Uterus (tissue), 4 donors: Measurements from ENCODE around the gene HCFC2. TPM values are rescaled to one million over a fixed set of nuclear protein-coding genes. Genes with fewer than 3 reads are reported as not detected.

Source experiments
- DNase-seq, 2 donors: peaks; one replicate each; pipeline ENCODE4 v3.0.0-alpha.2; 2019 to 2020
- H3K27ac ChIP-seq, 2 donors: fragments of 200-600 bp; sonication (generic); 1 replicate in 1 of 2; 2 replicates in 1 of 2; pipeline ENCODE4 v1.5.1; 2016 to 2018
- H3K27me3 ChIP-seq, 2 donors: fragments of 200-600 bp; sonication (generic); one replicate each; pipeline ENCODE4 v1.5.1; 2018 to 2019; ENCODE audit warnings: control low read depth in 1 of 2
- H3K36me3 ChIP-seq, 2 donors: fragments of 200-600 bp; sonication (generic); one replicate each; pipeline ENCODE4 v1.5.1; 2019; ENCODE audit warnings: control low read depth in 1 of 2
- H3K4me1 ChIP-seq, 2 donors: fragments of 200-600 bp; sonication (generic); one replicate each; pipeline ENCODE4 v1.5.1; 2018 to 2019; ENCODE audit warnings: control low read depth in 1 of 2
- H3K4me3 ChIP-seq, 2 donors: fragments of 200-600 bp; sonication (generic); 1 replicate in 1 of 2; 2 replicates in 1 of 2; pipeline ENCODE4 v1.5.1; 2018 to 2019; ENCODE audit warnings: mild to moderate bottlenecking in 1 of 2
- H3K9me3 ChIP-seq, 2 donors: fragments of 200-600 bp; sonication (generic); one replicate each; pipeline ENCODE4 v1.5.1; 2019; ENCODE audit warnings: control low read depth in 1 of 2
- POLR2A ChIP-seq, 2 donors: fragments of 450-650 bp; IDR thresholded peaks; one replicate each; pipeline ENCODE4 v1.6.1; 2016; ENCODE audit warnings: antibody characterized with exemption in 2 of 2, mild to moderate bottlenecking in 1 of 2, moderate library complexity in 1 of 2
- intact Hi-C: fragments of 100-400 bp; cut with DNase I; formaldehyde crosslinking; loops from one replicate; pipeline ENCODE4 v1.15.1; 2023; ENCODE audit warnings: low total_unique reads
- total RNA-seq, 4 donors: library from RNA; depleted of rRNA in 3 of 4; stranded (reverse); fragments of >200 nt in 3 of 4; gene quantifications; one replicate each; pipeline versions ENCODE4 v1.1.0 to v1.2.4, GENCODE V29; 2014 to 2023
- TF ChIP-seq, protein P1 (sequence below), 4 experiments: fragments of 200-600 bp in 2 of 4; fragments of 450-650 bp in 2 of 4; sonication (generic) in 2 of 4; IDR thresholded peaks; one replicate each; pipeline ENCODE4 v1.5.1; 2016 to 2019; ENCODE audit warnings: antibody characterized with exemption in 4 of 4, mild to moderate bottlenecking in 2 of 4, moderate library complexity in 1 of 4
- donor health status: DM: yes; HTN: yes; CAD: no.

HCFC2 gene
- total RNA-seq, 4 donors from 2014 or later = 10.0 to 61.0 (median 29.1) TPM

DNA sequence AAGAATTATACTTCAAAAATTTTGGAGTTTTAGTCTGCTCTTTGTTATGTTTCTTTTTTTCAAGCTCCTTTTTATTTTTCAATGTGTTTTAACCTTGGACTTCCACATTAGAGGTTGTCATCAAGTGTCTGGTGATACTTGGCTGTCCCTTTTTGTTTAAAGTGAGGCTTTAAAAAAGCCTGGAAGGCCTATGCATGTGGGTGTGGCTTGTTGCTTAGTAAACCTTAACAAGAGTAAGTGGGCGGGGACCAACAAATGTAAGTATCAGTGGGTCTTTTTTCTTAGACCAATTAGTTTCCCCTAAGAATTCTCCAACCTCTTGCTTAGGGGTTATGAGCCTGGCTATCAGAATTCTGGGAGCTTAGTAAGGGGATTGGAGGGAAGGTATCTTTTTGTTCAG, 26.4 kb downstream of the HCFC2 start:
- H3K36me3 ChIP-seq = no peaks in the 10 kb centered on the region
- no peak for DNase-seq
- no peaks in the 10 kb centered on the region for H3K9me3 ChIP-seq
- H3K27ac ChIP-seq = no peak overlapping the region
- no peak overlapping the region for H3K4me3 ChIP-seq
- TF ChIP-seq, protein P1, sequence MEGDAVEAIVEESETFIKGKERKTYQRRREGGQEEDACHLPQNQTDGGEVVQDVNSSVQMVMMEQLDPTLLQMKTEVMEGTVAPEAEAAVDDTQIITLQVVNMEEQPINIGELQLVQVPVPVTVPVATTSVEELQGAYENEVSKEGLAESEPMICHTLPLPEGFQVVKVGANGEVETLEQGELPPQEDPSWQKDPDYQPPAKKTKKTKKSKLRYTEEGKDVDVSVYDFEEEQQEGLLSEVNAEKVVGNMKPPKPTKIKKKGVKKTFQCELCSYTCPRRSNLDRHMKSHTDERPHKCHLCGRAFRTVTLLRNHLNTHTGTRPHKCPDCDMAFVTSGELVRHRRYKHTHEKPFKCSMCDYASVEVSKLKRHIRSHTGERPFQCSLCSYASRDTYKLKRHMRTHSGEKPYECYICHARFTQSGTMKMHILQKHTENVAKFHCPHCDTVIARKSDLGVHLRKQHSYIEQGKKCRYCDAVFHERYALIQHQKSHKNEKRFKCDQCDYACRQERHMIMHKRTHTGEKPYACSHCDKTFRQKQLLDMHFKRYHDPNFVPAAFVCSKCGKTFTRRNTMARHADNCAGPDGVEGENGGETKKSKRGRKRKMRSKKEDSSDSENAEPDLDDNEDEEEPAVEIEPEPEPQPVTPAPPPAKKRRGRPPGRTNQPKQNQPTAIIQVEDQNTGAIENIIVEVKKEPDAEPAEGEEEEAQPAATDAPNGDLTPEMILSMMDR (IDR thresholded peaks at IDR 0.05) = no peak
- TF ChIP-seq POLR2A (IDR thresholded peaks at IDR 0.05) = no peak
- H3K4me1 ChIP-seq = no peaks in the 10 kb centered on the region
- intact Hi-C loops = no loop called here
- H3K27me3 ChIP-seq = no peaks in the 10 kb centered on the region

DNA sequence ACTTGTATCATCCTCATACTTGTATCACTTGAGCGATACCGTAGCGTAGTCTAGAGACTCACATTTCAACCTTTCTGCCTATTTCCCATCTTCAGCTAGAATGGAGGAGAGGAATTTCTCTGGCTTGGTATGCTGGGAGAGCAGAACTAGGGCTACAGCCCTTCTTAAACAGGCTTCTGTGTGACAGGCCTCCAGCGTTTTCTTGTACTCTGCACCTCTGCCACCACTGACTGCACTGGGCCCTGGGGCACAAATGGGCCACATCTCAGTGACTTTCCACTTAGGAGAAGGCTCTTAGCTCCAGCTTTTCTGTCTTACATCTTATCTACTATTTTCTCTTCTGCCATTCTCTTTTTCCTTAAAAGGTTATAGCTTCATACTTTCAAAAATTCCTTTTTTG, 26.8 kb downstream of the HCFC2 start:
- TF ChIP-seq, protein P1 (IDR thresholded peaks at IDR 0.05) = no peak
- TF ChIP-seq POLR2A (IDR thresholded peaks at IDR 0.05) = no peak
- H3K27ac ChIP-seq = no peak overlapping the region
- no peak for DNase-seq
- intact Hi-C loops = no loop called here
- H3K27me3 ChIP-seq = no peaks in the 10 kb centered on the region
- H3K4me1 ChIP-seq = no peaks in the 10 kb centered on the region
- no peaks in the 10 kb centered on the region for H3K36me3 ChIP-seq
- H3K4me3 ChIP-seq = no peak overlapping the region
- no peaks in the 10 kb centered on the region for H3K9me3 ChIP-seq

DNA sequence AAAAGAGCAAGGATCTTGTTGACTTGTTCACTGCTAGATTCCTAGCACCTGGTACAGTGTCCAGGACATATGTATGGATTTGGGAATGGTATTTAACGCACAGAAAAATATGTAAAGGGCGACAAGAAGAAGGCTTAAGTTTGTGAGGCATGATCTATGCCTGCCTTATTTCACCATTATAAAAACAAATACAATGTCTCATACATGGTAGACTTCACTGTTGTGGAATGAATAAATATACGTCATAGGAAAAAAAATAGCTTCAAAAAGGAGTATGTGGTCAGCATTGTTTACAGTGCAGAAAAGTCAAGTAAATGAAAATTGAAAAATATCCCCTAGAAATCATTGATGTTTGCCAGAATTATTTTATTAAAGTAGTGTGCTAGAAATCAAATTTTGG, 30.0 kb downstream of the HCFC2 start:
- Histone ChIP-seq H3K27ac (no peak overlapping the region), H3K9me3 (no peaks in the 10 kb centered on the region), H3K27me3 (no peaks in the 10 kb centered on the region), H3K4me3 (no peak overlapping the region), H3K4me1 (no peaks in the 10 kb centered on the region), H3K36me3 (no peaks in the 10 kb centered on the region)
- intact Hi-C loops = no loop called here
- no peak for TF ChIP-seq POLR2A (IDR thresholded peaks at IDR 0.05)
- TF ChIP-seq, protein P1 (IDR thresholded peaks at IDR 0.05) = no peak
- DNase-seq = no peak

DNA sequence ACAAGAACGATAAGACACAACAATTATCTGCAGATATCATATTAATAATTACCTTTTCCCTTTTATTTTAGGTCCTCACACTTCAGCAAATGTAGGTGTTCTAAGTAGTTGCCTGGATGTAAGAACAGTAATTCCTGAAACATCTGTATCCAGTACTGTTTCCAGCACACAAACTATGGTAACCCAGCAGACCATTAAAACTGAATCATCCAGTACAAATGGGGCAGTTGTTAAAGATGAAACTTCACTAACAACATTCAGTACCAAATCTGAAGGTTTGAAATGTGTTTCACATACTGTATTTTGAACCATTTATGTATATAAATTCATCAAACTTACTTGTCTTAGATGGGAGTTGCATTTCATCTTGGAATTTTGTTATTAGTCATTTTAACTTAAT, 31.0 kb downstream of the HCFC2 start:
- intact Hi-C loops = no loop called here
- no peak for TF ChIP-seq POLR2A (IDR thresholded peaks at IDR 0.05)
- TF ChIP-seq, protein P1 (IDR thresholded peaks at IDR 0.05) = no peak
- H3K4me3 ChIP-seq = no peak overlapping the region
- H3K27ac ChIP-seq = no peak overlapping the region
- no peaks in the 10 kb centered on the region for H3K27me3 ChIP-seq
- H3K9me3 ChIP-seq = no peaks in the 10 kb centered on the region
- no peaks in the 10 kb centered on the region for H3K36me3 ChIP-seq
- DNase-seq = no peak
- no peaks in the 10 kb centered on the region for H3K4me1 ChIP-seq

DNA sequence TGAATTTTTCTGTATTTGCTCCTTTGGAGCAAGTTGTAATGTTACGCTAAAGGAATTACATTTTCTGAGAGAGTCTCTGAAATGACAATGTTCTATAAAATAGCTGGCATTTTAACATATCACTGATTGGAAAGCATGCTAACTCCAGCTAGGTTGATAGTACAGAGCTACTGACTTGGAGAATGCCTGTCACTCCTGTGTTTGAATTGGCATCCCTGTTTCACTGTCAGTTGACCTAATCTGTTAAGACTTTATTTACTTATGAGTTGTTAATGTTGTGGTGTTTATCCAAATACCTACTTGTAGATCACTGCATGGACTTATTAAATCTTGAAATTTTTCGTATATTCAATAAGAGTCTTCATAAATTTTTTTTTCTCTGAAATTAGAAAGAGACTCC, 33.6 kb downstream of the HCFC2 start:
- H3K27ac ChIP-seq = no peak overlapping the region
- no peaks in the 10 kb centered on the region for H3K9me3 ChIP-seq
- no peaks in the 10 kb centered on the region for H3K36me3 ChIP-seq
- intact Hi-C loops = no loop called here
- no peak for TF ChIP-seq POLR2A (IDR thresholded peaks at IDR 0.05)
- TF ChIP-seq, protein P1 (IDR thresholded peaks at IDR 0.05) = no peak
- no peak for DNase-seq
- no peak overlapping the region for H3K4me3 ChIP-seq
- H3K4me1 ChIP-seq = no peaks in the 10 kb centered on the region
- H3K27me3 ChIP-seq = no peaks in the 10 kb centered on the region
